ENCODE data around the gene ST6GALNAC6. TPM values are rescaled to one million over a fixed set of nuclear protein-coding genes. Genes with fewer than 3 reads are reported as not detected.
"Not testable (repeated sequence)": the region's sequence is repeated elsewhere in the genome, so short reads cannot be mapped to it uniquely, and the experiment has no call there.

Gene ST6GALNAC6
- total RNA-seq, 2 experiments from 2014 or later = 100 to 122 TPM

- DNase-seq = no peak
- ChIA-PET CTCF (interaction anchor here (0.9 to 1.9 kb wide), 4 partner anchors 14 to 111 kb away, joined by 3 to 8 read pairs (median 3); partner anchors contain the start of gene CDK9), POLR2A (interaction anchor here (0.6 kb wide), 1 partner anchor 109 kb away, joined by 3 read pairs; no protein-coding TSS in a partner anchor)
- H3K4me3 Mint-ChIP-seq = no peak overlapping the region
- H3K4me1 Mint-ChIP-seq = peaks cover 41% of the 10 kb centered on the region
- no peak overlapping the region for H3K27ac Mint-ChIP-seq
- peaks cover 68% of the 10 kb centered on the region for H3K36me3 Mint-ChIP-seq (ENCODE audit: low read depth)
- H3K9me3 Mint-ChIP-seq = peaks cover 14% of the 10 kb centered on the region
- H3K27me3 Mint-ChIP-seq = no peaks in the 10 kb centered on the region
Measured at GRCh38 chr9:127896395-127897192, 2.8 kb downstream of the ST6GALNAC6 start.

- H3K27me3 Mint-ChIP-seq = no peaks in the 10 kb centered on the region
- DNase-seq = no peak
- H3K36me3 Mint-ChIP-seq (ENCODE audit: low read depth) = peaks cover 74% of the 10 kb centered on the region
- POLR2A ChIA-PET = no interaction called here
- H3K27ac Mint-ChIP-seq = no peak overlapping the region
- no peak overlapping the region for H3K4me3 Mint-ChIP-seq
- CTCF ChIA-PET = interaction anchor here (1.0 to 1.9 kb wide), 4 partner anchors 14 to 161 kb away, joined by 3 to 8 read pairs (median 4); partner anchors contain the start of gene TOR2A
- H3K9me3 Mint-ChIP-seq = peaks cover 14% of the 10 kb centered on the region
- H3K4me1 Mint-ChIP-seq = peaks cover 38% of the 10 kb centered on the region
Measured at GRCh38 chr9:127895811-127896210, 3.6 kb downstream of the ST6GALNAC6 start.

GRCh38 chr9:127893392-127893791 is 6.0 kb downstream of the ST6GALNAC6 start:
- no peak overlapping the region for H3K27ac Mint-ChIP-seq
- H3K36me3 Mint-ChIP-seq (ENCODE audit: low read depth) = peaks cover 79% of the 10 kb centered on the region
- CTCF ChIA-PET = interaction anchor here (0.7 to 1.6 kb wide), 3 partner anchors 28 to 158 kb away, joined by 3 to 9 read pairs (median 4); partner anchors contain the start of gene TOR2A
- POLR2A ChIA-PET = no interaction called here
- peaks cover 14% of the 10 kb centered on the region for H3K9me3 Mint-ChIP-seq
- peaks cover 29% of the 10 kb centered on the region for H3K4me1 Mint-ChIP-seq
- no peak overlapping the region for H3K4me3 Mint-ChIP-seq
- DNase-seq = no peak
- H3K27me3 Mint-ChIP-seq = no peaks in the 10 kb centered on the region

- CTCF ChIA-PET = interaction anchor here (1.2 to 1.6 kb wide), 3 partner anchors 23 to 157 kb away, joined by 4 to 9 read pairs (median 4); partner anchors contain the start of gene TOR2A
- peak overlapping the region; percentile 1 for H3K27ac Mint-ChIP-seq
- H3K9me3 Mint-ChIP-seq = peaks cover 14% of the 10 kb centered on the region
- no peak for DNase-seq
- H3K36me3 Mint-ChIP-seq (ENCODE audit: low read depth) = peaks cover 79% of the 10 kb centered on the region
- no peaks in the 10 kb centered on the region for H3K27me3 Mint-ChIP-seq
- peaks cover 26% of the 10 kb centered on the region for H3K4me1 Mint-ChIP-seq
- POLR2A ChIA-PET = no interaction called here
- no peak overlapping the region for H3K4me3 Mint-ChIP-seq
Measured at GRCh38 chr9:127892831-127893230, 6.6 kb downstream of the ST6GALNAC6 start.

GRCh38 chr9:127890053-127890452 is 9.3 kb downstream of the ST6GALNAC6 start:
- no peak overlapping the region for H3K4me3 Mint-ChIP-seq
- H3K36me3 Mint-ChIP-seq (ENCODE audit: low read depth) = peaks cover 71% of the 10 kb centered on the region
- H3K27me3 Mint-ChIP-seq = no peaks in the 10 kb centered on the region
- ChIA-PET POLR2A (no interaction called here), CTCF (interaction anchor here (0.9 to 2.1 kb wide), 6 partner anchors 14 to 155 kb away, joined by 4 to 8 read pairs (median 4); partner anchors contain the start of gene TOR2A)
- H3K9me3 Mint-ChIP-seq = peaks cover 14% of the 10 kb centered on the region
- no peak for DNase-seq
- no peak overlapping the region for H3K27ac Mint-ChIP-seq
- H3K4me1 Mint-ChIP-seq = peaks cover 15% of the 10 kb centered on the region

- Mint-ChIP-seq H3K27me3 (no peaks in the 10 kb centered on the region), H3K36me3 (ENCODE audit: low read depth) (peaks cover 62% of the 10 kb centered on the region)
- POLR2A ChIA-PET = no interaction called here
Measured at GRCh38 chr9:127887792-127888191, 11.6 kb downstream of the ST6GALNAC6 start.

GRCh38 chr9:127886401-127886972 is 12.9 kb downstream of the ST6GALNAC6 start:
- ChIA-PET POLR2A (no interaction called here), CTCF (interaction anchor here (1.1 to 1.4 kb wide), 2 partner anchors 17 to 34 kb away, joined by 3 to 6 read pairs; no protein-coding TSS in a partner anchor)
- Mint-ChIP-seq H3K27ac (no peak overlapping the region), H3K4me1 (peaks cover 7% of the 10 kb centered on the region), H3K27me3 (no peaks in the 10 kb centered on the region), H3K4me3 (no peak overlapping the region), H3K9me3 (no peaks in the 10 kb centered on the region), H3K36me3 (ENCODE audit: low read depth) (peaks cover 54% of the 10 kb centered on the region)
- no peak for DNase-seq

More at GRCh38 chr9:127887792-127888191, 11.6 kb downstream of the ST6GALNAC6 start:
- peaks cover 15% of the 10 kb centered on the region for H3K4me1 Mint-ChIP-seq
- H3K4me3 Mint-ChIP-seq = no peak overlapping the region
- H3K27ac Mint-ChIP-seq = no peak overlapping the region
- no peak for DNase-seq
- H3K9me3 Mint-ChIP-seq = peaks cover 2% of the 10 kb centered on the region
- CTCF ChIA-PET = interaction anchor here (0.5 to 1.4 kb wide), 4 partner anchors 18 to 717 kb away, joined by 3 to 6 read pairs (median 4); no protein-coding TSS in a partner anchor

- peaks cover 47% of the 10 kb centered on the region for H3K36me3 Mint-ChIP-seq (ENCODE audit: low read depth)
- H3K4me1 Mint-ChIP-seq = peaks cover 5% of the 10 kb centered on the region
- H3K4me3 Mint-ChIP-seq = no peak overlapping the region
- DNase-seq = no peak
- POLR2A ChIA-PET = no interaction called here
- H3K27ac Mint-ChIP-seq = no peak overlapping the region
- H3K27me3 Mint-ChIP-seq = no peaks in the 10 kb centered on the region
- no peaks in the 10 kb centered on the region for H3K9me3 Mint-ChIP-seq
- CTCF ChIA-PET = interaction anchor here (0.6 to 1.6 kb wide), 6 partner anchors 9 to 151 kb away, joined by 3 to 11 read pairs (median 3); partner anchors contain the start of gene TOR2A
Measured at GRCh38 chr9:127885508-127886281, 13.7 kb downstream of the ST6GALNAC6 start.

GRCh38 chr9:127884976-127885490 is 14.4 kb downstream of the ST6GALNAC6 start:
- no peak overlapping the region for H3K27ac Mint-ChIP-seq
- POLR2A ChIA-PET = no interaction called here
- no peaks in the 10 kb centered on the region for H3K27me3 Mint-ChIP-seq
- CTCF ChIA-PET = interaction anchor here (0.7 to 1.6 kb wide), 6 partner anchors 11 to 276 kb away, joined by 3 to 11 read pairs (median 3); partner anchors contain the start of gene TOR2A
- H3K9me3 Mint-ChIP-seq = no peaks in the 10 kb centered on the region
- peaks cover 5% of the 10 kb centered on the region for H3K4me1 Mint-ChIP-seq
- H3K4me3 Mint-ChIP-seq = no peak overlapping the region
- no peak for DNase-seq
- peaks cover 44% of the 10 kb centered on the region for H3K36me3 Mint-ChIP-seq (ENCODE audit: low read depth)

- Mint-ChIP-seq H3K27ac (no peak overlapping the region), H3K4me3 (no peak overlapping the region), H3K9me3 (no peaks in the 10 kb centered on the region), H3K36me3 (ENCODE audit: low read depth) (peaks cover 41% of the 10 kb centered on the region), H3K27me3 (no peaks in the 10 kb centered on the region), H3K4me1 (peaks cover 5% of the 10 kb centered on the region)
- no peak for DNase-seq
- ChIA-PET CTCF (interaction anchor here (1.1 to 1.6 kb wide), 4 partner anchors 11 to 276 kb away, joined by 3 to 11 read pairs (median 4); partner anchors contain the start of gene TOR2A), POLR2A (no interaction called here)
Measured at GRCh38 chr9:127884427-127884911, 14.9 kb downstream of the ST6GALNAC6 start.

- peak overlapping the region; percentile 42 for H3K27ac Mint-ChIP-seq
- ChIA-PET POLR2A (no interaction called here), CTCF (interaction anchor here (1.1 to 1.6 kb wide), 2 partner anchors 14 to 275 kb away, joined by 3 to 11 read pairs; no protein-coding TSS in a partner anchor)
- peaks cover 41% of the 10 kb centered on the region for H3K36me3 Mint-ChIP-seq (ENCODE audit: low read depth)
- H3K4me3 Mint-ChIP-seq = no peak overlapping the region
- no peaks in the 10 kb centered on the region for H3K27me3 Mint-ChIP-seq
- H3K9me3 Mint-ChIP-seq = no peaks in the 10 kb centered on the region
- DNase-seq = no peak
- peaks cover 5% of the 10 kb centered on the region for H3K4me1 Mint-ChIP-seq
Measured at GRCh38 chr9:127883959-127884358, 15.4 kb downstream of the ST6GALNAC6 start.

GRCh38 chr9:127881715-127882114 is 17.7 kb downstream of the ST6GALNAC6 start:
- DNase-seq, POLR2A ChIA-PET, H3K4me3 Mint-ChIP-seq, H3K27me3 Mint-ChIP-seq, H3K27ac Mint-ChIP-seq, H3K4me1 Mint-ChIP-seq, H3K9me3 Mint-ChIP-seq: not testable (repeated sequence)
- CTCF ChIA-PET = interaction anchor here (0.9 to 2.6 kb wide), 6 partner anchors 9 to 293 kb away, joined by 3 to 19 read pairs (median 6); partner anchors contain the start of gene TOR2A
- H3K36me3 Mint-ChIP-seq (ENCODE audit: low read depth) = peaks cover 25% of the 10 kb centered on the region
